Liver (tissue), 9 donors: ENCODE data around the gene FADD. TPM values are rescaled to one million over a fixed set of nuclear protein-coding genes. Genes with fewer than 3 reads are reported as not detected.

ENCODE experiments used
- DNase-seq: peaks from one replicate; pipeline ENCODE4 v3.0.0-alpha.2; 2017; ENCODE audit warnings: low spot score
- H3K27ac ChIP-seq, 2 donors: one replicate each; pipeline ENCODE4 v1.7.0; 2013; ENCODE audit warnings: inconsistent platforms in 2 of 2, low read length in 2 of 2, control low read depth in 1 of 2, low read depth in 1 of 2, mild to moderate bottlenecking in 1 of 2
- H3K27me3 ChIP-seq, 4 donors: one replicate each; pipeline versions ENCODE4 v1.6.1 to v1.7.0; 2013; ENCODE audit warnings: low read length in 3 of 4, inconsistent platforms in 1 of 4, mild to moderate bottlenecking in 1 of 4, moderate library complexity in 1 of 4; ENCODE audit not compliant: control insufficient read depth in 4 of 4, insufficient read depth in 4 of 4
- H3K36me3 ChIP-seq, 4 donors: one replicate each; pipeline versions ENCODE4 v1.6.1 to v1.7.0; 2013; ENCODE audit warnings: low read length in 3 of 4, mild to moderate bottlenecking in 3 of 4, low read depth in 1 of 4, moderate library complexity in 1 of 4; ENCODE audit not compliant: control insufficient read depth in 4 of 4, insufficient read depth in 3 of 4
- H3K4me1 ChIP-seq, 4 donors: one replicate each; pipeline versions ENCODE4 v1.6.1 to v1.7.0; 2013; ENCODE audit warnings: low read length in 3 of 4, mild to moderate bottlenecking in 3 of 4, moderate library complexity in 1 of 4; ENCODE audit not compliant: control insufficient read depth in 4 of 4, insufficient read depth in 4 of 4
- H3K4me3 ChIP-seq, 3 donors: one replicate each; pipeline versions ENCODE4 v1.6.1 to v1.7.0; 2013; ENCODE audit warnings: low read length in 3 of 3, control low read depth in 1 of 3, low read depth in 1 of 3, mild to moderate bottlenecking in 1 of 3
- H3K9ac ChIP-seq, 2 donors: one replicate each; pipeline ENCODE4 v1.7.0; 2013; ENCODE audit warnings: low read length in 2 of 2, mild to moderate bottlenecking in 2 of 2, moderate library complexity in 2 of 2, control low read depth in 1 of 2, low read depth in 1 of 2
- H3K9me3 ChIP-seq, 4 donors: one replicate each; pipeline versions ENCODE4 v1.6.1 to v1.7.0; 2013; ENCODE audit warnings: low read length in 3 of 4; ENCODE audit not compliant: control insufficient read depth in 4 of 4
- CTCF ChIP-seq: fragments of 150-350 bp; IDR thresholded peaks from 2 replicates; pipeline ENCODE4 v1.5.1; 2017; ENCODE audit warnings: improper control_type of control experiment, low read depth, low read length; ENCODE audit not compliant: missing input control
- EGR1 ChIP-seq, 2 donors: IDR thresholded peaks; 2 replicates each; pipeline ENCODE4 v1.6.1; 2016 to 2018; ENCODE audit warnings: antibody characterized with exemption in 2 of 2, low read depth in 2 of 2
- FOXA1 ChIP-seq: IDR thresholded peaks from 2 replicates; pipeline ENCODE4 v1.6.1; 2016; ENCODE audit warnings: antibody characterized with exemption
- FOXA2 ChIP-seq: IDR thresholded peaks from 2 replicates; pipeline ENCODE4 v1.6.1; 2016; ENCODE audit warnings: antibody characterized with exemption
- GABPA ChIP-seq, 2 donors: IDR thresholded peaks in 1 of 2; conservative IDR thresholded peaks in 1 of 2; 2 replicates each; pipeline ENCODE4 v1.6.1; 2016; ENCODE audit warnings: antibody characterized with exemption in 2 of 2, mild to moderate bottlenecking in 1 of 2, moderate library complexity in 1 of 2
- HNF4A ChIP-seq, 2 donors: conservative IDR thresholded peaks; 2 replicates each; pipeline ENCODE4 v1.6.1; 2016; ENCODE audit warnings: antibody characterized with exemption in 2 of 2, mild to moderate bottlenecking in 2 of 2
- HNF4G ChIP-seq: IDR thresholded peaks from 2 replicates; pipeline ENCODE4 v1.6.1; 2016; ENCODE audit warnings: antibody characterized with exemption
- JUND ChIP-seq, 2 donors: IDR thresholded peaks; 2 replicates each; pipeline ENCODE4 v1.6.1; 2016; ENCODE audit warnings: antibody characterized with exemption in 2 of 2
- MAX ChIP-seq: IDR thresholded peaks from 2 replicates; pipeline ENCODE4 v1.6.1; 2016; ENCODE audit warnings: antibody characterized with exemption
- NR2F2 ChIP-seq: IDR thresholded peaks from 2 replicates; pipeline ENCODE4 v1.6.1; 2016; ENCODE audit warnings: antibody characterized with exemption
- RAD21 ChIP-seq, 2 donors: IDR thresholded peaks; 2 replicates each; pipeline ENCODE4 v1.6.1; 2016; ENCODE audit warnings: antibody characterized with exemption in 2 of 2, mild to moderate bottlenecking in 2 of 2
- RXRA ChIP-seq, 2 donors: IDR thresholded peaks; 2 replicates each; pipeline ENCODE4 v1.6.1; 2017 to 2018; ENCODE audit warnings: antibody characterized with exemption in 2 of 2, mild to moderate bottlenecking in 1 of 2
- TAF1 ChIP-seq: conservative IDR thresholded peaks from 2 replicates; pipeline ENCODE4 v1.6.1; 2016; ENCODE audit warnings: antibody characterized with exemption, mild to moderate bottlenecking
- YY1 ChIP-seq: IDR thresholded peaks from 2 replicates; pipeline ENCODE4 v1.6.1; 2016; ENCODE audit warnings: antibody characterized with exemption, mild to moderate bottlenecking
- ZBTB33 ChIP-seq: IDR thresholded peaks from 2 replicates; pipeline ENCODE4 v1.6.1; 2016; ENCODE audit warnings: antibody characterized with exemption
- WGBS: extraction: QIAGEN DNeasy Blood & Tissue Kit; methylation state at CpG from one replicate; pipeline ENCODE4 v1.1.7; 2013; 5-methylcytosine and 5-hydroxymethylcytosine counted together
- polyA plus RNA-seq, 2 donors: library from polyadenylated mRNA; stranded (reverse) in 1 of 2; unstranded in 1 of 2; fragments of 200-250 nt in 1 of 2; fragments of >200 nt in 1 of 2; fragmentation: Nextera tagmentation in 1 of 2; extraction: Ambion mirVana in 1 of 2; gene quantifications; one replicate each; pipeline versions ENCODE4 v1.2.1 to v1.2.3, GENCODE V29; 2013 to 2015
- total RNA-seq, 2 donors: library from RNA; depleted of rRNA; stranded (reverse); fragments of >200 nt; gene quantifications; one replicate each; pipeline ENCODE4 v1.2.3, GENCODE V29; 2014
- donor health status: healthy.
- donor health status: healthy.
- donor health status: healthy.
- donor health status: healthy.
- donor health status: healthy.

The FADD gene
- total and polyA plus RNA-seq, 4 donors, result 1.8 to 17.3 (median 14.8) TPM

GRCh38 chr11:70247042-70247709, 44.1 kb downstream of the FADD start (continued):
- TF ChIP-seq CTCF (no peak), GABPA (IDR thresholded peaks at IDR 0.05 in 1 of 2, conservative IDR thresholded peaks at IDR 0.05 in 1 of 2) (no peak), TAF1 (no peak), RXRA (IDR thresholded peaks at IDR 0.05) (no peak), HNF4A (conservative IDR thresholded peaks at IDR 0.05) (no peak), JUND (IDR thresholded peaks at IDR 0.05) (no peak), YY1 (no peak), EGR1 (IDR thresholded peaks at IDR 0.05; ENCODE audit: low read depth in 2 of 2) (no peak), FOXA1 (no peak), RAD21 (IDR thresholded peaks at IDR 0.05) (no peak)

- no peak for DNase-seq
- no peaks in the 10 kb centered on the region for H3K9me3 ChIP-seq
- 61% methylated on average over 4 of the region's 4 CpGs for WGBS
Observed at GRCh38 chr11:70247710-70248072, 44.6 kb downstream of the FADD start.

More at GRCh38 chr11:70247710-70248072, 44.6 kb downstream of the FADD start:
- no peaks in the 10 kb centered on the region for H3K4me1 ChIP-seq
- H3K9ac ChIP-seq, result no peak overlapping the region
- H3K36me3 ChIP-seq, result no peaks in the 10 kb centered on the region
- no peak overlapping the region for H3K27ac ChIP-seq
- H3K4me3 ChIP-seq, result no peak overlapping the region
- TF ChIP-seq HNF4G, result no peak
- TF ChIP-seq EGR1 (IDR thresholded peaks at IDR 0.05; ENCODE audit: low read depth in 2 of 2), result no peak
- no peak for TF ChIP-seq YY1
- no peak for TF ChIP-seq ZBTB33
- TF ChIP-seq GABPA (IDR thresholded peaks at IDR 0.05 in 1 of 2, conservative IDR thresholded peaks at IDR 0.05 in 1 of 2), result no peak
- no peak for TF ChIP-seq NR2F2
- no peak for TF ChIP-seq FOXA2
- no peak for TF ChIP-seq MAX
- TF ChIP-seq RXRA (IDR thresholded peaks at IDR 0.05), result no peak
- no peak for TF ChIP-seq HNF4A (conservative IDR thresholded peaks at IDR 0.05)
- no peak for TF ChIP-seq RAD21 (IDR thresholded peaks at IDR 0.05)
- H3K27me3 ChIP-seq, result no peaks in the 10 kb centered on the region
